DMS 273 (cell line): Measurements from ENCODE around the gene NPTXR.

Source experiments
- DNase-seq: peaks from one replicate; lab custom pipeline; 2025; ENCODE audit not compliant: unreplicated experiment; lab: John Stamatoyannopoulos, UW

The NPTXR gene

GRCh38 chr22:38774496-38775166 is 69.2 kb downstream of the NPTXR start:
- DNase-seq = no peak

- DNase-seq = no peak
These were observed 70.4 kb downstream of the NPTXR start for GRCh38 chr22:38773363-38773946.

- no peak for DNase-seq
These were observed 71.3 kb downstream of the NPTXR start for GRCh38 chr22:38772623-38772873.

GRCh38 chr22:38770257-38770949 is 73.4 kb downstream of the NPTXR start:
- DNase-seq = no peak
